Stimulated activated CD4-positive, alpha-beta T cell treated with anti-CD3 and anti-CD28 coated beads, Interleukin-4, amount 100 ng/mL, for 24 hours (primary cell): ENCODE measurements around the gene RARRES2.
A peak's percentile ranks its signal among the peaks of the same experiment; 100 is the strongest.
"Not testable (repeated sequence)": the region's sequence is repeated elsewhere in the genome, so short reads cannot be mapped to it uniquely, and the experiment has no call there.

Source experiments
- DNase-seq: peaks from one replicate; pipeline ENCODE4 v3.0.0-alpha.2; 2020

Gene RARRES2

GRCh38 chr7:150341263-150342120 is at the start of gene RARRES2:
Gene RARRES2 (minus strand): TSS chr7:150341629. CDS start chr7:150340609, 1,020 bp downstream.
- DNase-seq: no peak

GRCh38 chr7:150390205-150390604 is 48.8 kb upstream of the RARRES2 start:
- no peak for DNase-seq

- DNase-seq: no peak
Observed at GRCh38 chr7:150389532-150389816, 48.0 kb upstream of the RARRES2 start.

GRCh38 chr7:150388709-150389531 is 47.5 kb upstream of the RARRES2 start:
- DNase-seq: no peak

- no peak for DNase-seq
Observed at GRCh38 chr7:150388306-150388705, 46.9 kb upstream of the RARRES2 start.

GRCh38 chr7:150385884-150386283 is 44.5 kb upstream of the RARRES2 start:
- DNase-seq: not testable (repeated sequence)

- DNase-seq: no peak
Observed at GRCh38 chr7:150385302-150385723, 43.9 kb upstream of the RARRES2 start.

- no peak for DNase-seq
Observed at GRCh38 chr7:150384406-150385301, 43.2 kb upstream of the RARRES2 start.

- no peak for DNase-seq
Observed at GRCh38 chr7:150383710-150384397, 42.4 kb upstream of the RARRES2 start.

GRCh38 chr7:150382844-150383225 is 41.4 kb upstream of the RARRES2 start:
- DNase-seq: no peak

- no peak for DNase-seq
Observed at GRCh38 chr7:150382123-150382843, 40.9 kb upstream of the RARRES2 start.

GRCh38 chr7:150381785-150382122 is 40.3 kb upstream of the RARRES2 start:
- DNase-seq: no peak

- no peak for DNase-seq
Observed at GRCh38 chr7:150381096-150381495, 39.7 kb upstream of the RARRES2 start.

GRCh38 chr7:150380463-150380862 is 39.0 kb upstream of the RARRES2 start:
- no peak for DNase-seq

- DNase-seq: peak; percentile 19
Observed at GRCh38 chr7:150379441-150380379, 38.3 kb upstream of the RARRES2 start.

- peak; percentile 93 for DNase-seq
Observed at GRCh38 chr7:150378853-150379440, 37.5 kb upstream of the RARRES2 start, which contains the start of gene ZNF775. Gene ZNF775 (plus strand): TSS chr7:150379330. CDS start chr7:150388471, 9,141 bp downstream.

GRCh38 chr7:150378115-150378852 is 36.9 kb upstream of the RARRES2 start:
- DNase-seq: peak; percentile 36

GRCh38 chr7:150377635-150378034 is 36.2 kb upstream of the RARRES2 start:
- no peak for DNase-seq

GRCh38 chr7:150377196-150377595 is 35.8 kb upstream of the RARRES2 start:
- DNase-seq: no peak
